ENCODE measurements around the gene SP140. TPM values are rescaled to one million over a fixed set of nuclear protein-coding genes. Genes with fewer than 3 reads are reported as not detected.

Gene SP140
- total and polyA plus RNA-seq, 2 of the 13 experiments (the other 11 are each of a cell fraction or from before 2014, with no cell fraction given): 0.57 to 0.80 TPM

- TF ChIP-seq GLMP (CRISPR knock-in tag; IDR thresholded peaks at IDR 0.05; ENCODE audit: borderline replicate concordance) (no peak), ZNF230 (CRISPR knock-in tag; IDR thresholded peaks at IDR 0.05) (no peak), ZNF30 (CRISPR knock-in tag; IDR thresholded peaks at IDR 0.05) (no peak), SRSF4 (IDR thresholded peaks at IDR 0.05; ENCODE audit: low read depth, low read length, poor library complexity, severe bottlenecking) (no peak), WIZ (CRISPR knock-in tag; IDR thresholded peaks at IDR 0.05) (0 out of 2 replicates have a peak, but pooled peaks have one; percentile 66), ZNF772 (CRISPR knock-in tag; IDR thresholded peaks at IDR 0.05) (no peak), ZNF800 (CRISPR knock-in tag; IDR thresholded peaks at IDR 0.05) (no peak), RELA (CRISPR knock-in tag; IDR thresholded peaks at IDR 0.05) (no peak), ZHX2 (IDR thresholded peaks at IDR 0.05; ENCODE audit: low read depth) (no peak), ZHX2 (CRISPR knock-in tag; IDR thresholded peaks at IDR 0.05; ENCODE audit: borderline replicate concordance) (no peak), TMF1 (CRISPR knock-in tag; IDR thresholded peaks at IDR 0.05; ENCODE audit: low read depth) (no peak), ZNF615 (CRISPR knock-in tag; IDR thresholded peaks at IDR 0.05; ENCODE audit: borderline replicate concordance) (no peak), CREM (IDR thresholded peaks at IDR 0.05) (no peak; the same call in 1 of the 2 replicates), CREM (CRISPR knock-in tag; IDR thresholded peaks at IDR 0.05) (no peak), ZBTB49 (CRISPR knock-in tag; IDR thresholded peaks at IDR 0.05; ENCODE audit: borderline replicate concordance) (no peak)
Observed at GRCh38 chr2:230220347-230220969, 5.1 kb upstream of the SP140 start (continued).
